Islet precursor cell (in vitro differentiated cells): Measurements from ENCODE around the gene RAVER1.
A peak's percentile ranks its signal among the peaks of the same experiment; 100 is the strongest.
"Not testable (repeated sequence)": the region's sequence is repeated elsewhere in the genome, so short reads cannot be mapped to it uniquely, and the experiment has no call there.

Source experiments
- DNase-seq: peaks from one replicate; pipeline ENCODE4 v3.0.0-alpha.2; 2018

RAVER1 gene, protein sequence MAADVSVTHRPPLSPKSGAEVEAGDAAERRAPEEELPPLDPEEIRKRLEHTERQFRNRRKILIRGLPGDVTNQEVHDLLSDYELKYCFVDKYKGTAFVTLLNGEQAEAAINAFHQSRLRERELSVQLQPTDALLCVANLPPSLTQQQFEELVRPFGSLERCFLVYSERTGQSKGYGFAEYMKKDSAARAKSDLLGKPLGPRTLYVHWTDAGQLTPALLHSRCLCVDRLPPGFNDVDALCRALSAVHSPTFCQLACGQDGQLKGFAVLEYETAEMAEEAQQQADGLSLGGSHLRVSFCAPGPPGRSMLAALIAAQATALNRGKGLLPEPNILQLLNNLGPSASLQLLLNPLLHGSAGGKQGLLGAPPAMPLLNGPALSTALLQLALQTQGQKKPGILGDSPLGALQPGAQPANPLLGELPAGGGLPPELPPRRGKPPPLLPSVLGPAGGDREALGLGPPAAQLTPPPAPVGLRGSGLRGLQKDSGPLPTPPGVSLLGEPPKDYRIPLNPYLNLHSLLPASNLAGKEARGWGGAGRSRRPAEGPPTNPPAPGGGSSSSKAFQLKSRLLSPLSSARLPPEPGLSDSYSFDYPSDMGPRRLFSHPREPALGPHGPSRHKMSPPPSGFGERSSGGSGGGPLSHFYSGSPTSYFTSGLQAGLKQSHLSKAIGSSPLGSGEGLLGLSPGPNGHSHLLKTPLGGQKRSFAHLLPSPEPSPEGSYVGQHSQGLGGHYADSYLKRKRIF

DNA sequence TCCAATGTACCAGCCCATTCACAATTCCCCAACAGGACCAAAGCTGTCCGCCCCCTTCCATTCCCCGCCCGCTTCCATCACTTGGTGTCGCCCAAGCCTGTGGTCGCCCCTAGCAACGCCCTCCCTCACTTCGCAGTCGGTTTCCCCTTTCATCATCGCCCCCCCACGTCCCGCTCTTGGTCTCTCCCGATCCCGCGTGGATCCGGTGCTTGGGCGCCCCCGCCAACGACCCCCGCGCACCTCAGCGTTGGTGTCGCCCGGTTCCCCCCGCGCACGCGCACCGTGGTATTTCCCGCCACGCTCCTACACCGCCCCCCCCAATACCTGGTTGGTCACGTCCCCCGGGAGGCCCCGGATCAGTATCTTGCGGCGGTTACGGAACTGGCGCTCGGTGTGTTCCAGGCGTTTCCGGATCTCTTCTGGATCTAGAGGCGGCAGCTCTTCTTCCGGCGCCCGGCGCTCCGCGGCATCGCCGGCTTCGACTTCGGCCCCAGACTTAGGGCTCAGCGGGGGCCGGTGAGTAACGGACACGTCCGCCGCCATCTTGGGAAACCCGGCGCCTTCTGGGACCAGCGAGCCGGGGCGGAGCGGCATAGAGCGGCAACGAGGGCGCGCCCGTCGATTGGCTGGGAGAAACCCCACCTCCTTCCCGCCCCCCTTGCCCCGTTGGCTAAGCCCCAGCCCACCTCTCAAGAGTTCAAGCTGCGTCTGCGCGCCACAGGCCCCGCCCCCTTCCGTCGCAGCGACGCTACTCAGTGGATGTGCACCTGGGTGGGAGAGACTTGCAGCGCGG, at the start of gene RAVER1:
TSS of gene RAVER1 (minus strand) at position 565 of the 793 bp plus-strand sequence. CDS start at position 543, 22 bp downstream.
- DNase-seq = peak; percentile 98

DNA sequence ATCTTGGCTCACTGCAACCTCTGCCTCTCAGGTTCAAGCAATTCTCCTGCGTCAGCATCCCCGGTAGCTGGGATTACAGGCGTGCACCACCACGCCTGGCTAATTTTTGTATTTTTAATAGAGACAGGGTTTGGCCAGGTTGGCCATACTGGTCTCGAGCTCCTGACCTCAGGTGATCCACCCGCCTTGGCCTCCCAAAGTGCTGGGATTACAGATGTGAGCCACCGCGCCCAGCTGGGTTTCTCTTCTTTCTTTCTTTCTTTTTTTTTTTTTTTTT, 49.8 kb upstream of the RAVER1 start:
- not testable (repeated sequence) for DNase-seq

DNA sequence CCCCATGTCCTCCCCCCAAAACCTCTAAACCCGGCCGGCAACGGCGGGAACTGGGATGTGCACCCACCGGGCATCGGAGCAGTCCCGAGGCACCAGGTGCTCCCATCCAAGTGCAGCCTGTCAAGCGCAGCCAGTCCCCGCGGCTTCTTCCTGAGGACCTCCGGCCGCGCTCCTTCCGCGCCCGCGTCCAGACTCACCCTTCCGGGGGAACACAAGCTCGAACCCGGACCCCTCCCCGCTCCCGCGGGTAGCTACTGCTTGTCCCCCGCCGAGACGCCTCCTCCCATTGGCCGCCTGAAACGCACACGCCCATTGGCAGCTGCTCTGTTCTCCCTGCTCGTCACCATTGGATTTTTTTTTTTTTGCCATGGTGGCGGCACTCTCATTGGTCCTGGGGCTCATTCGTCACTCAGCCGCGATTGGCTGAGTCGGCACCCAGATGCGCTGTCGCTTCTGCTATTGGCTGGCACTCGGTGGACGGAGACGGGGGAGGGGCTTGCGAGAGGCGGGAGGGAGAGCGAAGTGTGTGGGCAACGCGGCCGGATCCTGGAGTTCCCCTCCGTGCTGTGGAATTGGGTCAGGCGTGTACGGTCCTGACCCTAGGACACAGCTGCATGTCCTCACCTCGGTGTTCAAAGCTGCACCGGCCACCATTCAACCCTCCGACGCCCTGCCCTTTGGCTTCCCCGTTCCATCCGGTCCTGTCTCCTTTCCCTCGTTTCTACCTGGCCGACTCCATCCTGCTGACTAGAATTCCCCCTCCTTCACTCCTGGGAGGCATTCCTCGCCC, 47.2 kb upstream of the RAVER1 start, which contains the start of gene TYK2:
TSS of gene TYK2 (minus strand) at position 260 of the 790 bp plus-strand sequence. CDS start 2,166 bp downstream, outside the sequence.
- peak; percentile 99 for DNase-seq

DNA sequence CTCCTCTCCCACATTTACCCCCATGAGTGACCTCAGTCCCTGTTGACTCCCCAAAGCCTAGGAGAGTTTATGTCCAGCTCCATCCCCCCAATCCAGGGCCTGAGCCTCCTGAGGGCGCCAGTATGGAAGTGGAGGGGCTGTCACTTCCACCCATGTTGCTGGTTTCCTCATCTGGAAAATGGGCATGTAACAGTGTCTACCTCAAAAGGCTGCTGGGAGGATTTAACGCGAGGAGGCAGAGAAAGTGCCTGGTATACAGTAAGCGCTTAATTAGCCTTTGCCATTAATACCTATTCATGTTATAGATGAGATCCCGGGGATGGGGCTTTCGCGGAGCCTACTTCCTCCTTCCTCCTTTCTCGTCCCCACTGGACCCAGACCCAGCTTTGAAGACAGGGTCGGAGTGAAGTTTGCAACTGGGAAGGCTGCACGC, 46.6 kb upstream of the RAVER1 start:
- no peak for DNase-seq

DNA sequence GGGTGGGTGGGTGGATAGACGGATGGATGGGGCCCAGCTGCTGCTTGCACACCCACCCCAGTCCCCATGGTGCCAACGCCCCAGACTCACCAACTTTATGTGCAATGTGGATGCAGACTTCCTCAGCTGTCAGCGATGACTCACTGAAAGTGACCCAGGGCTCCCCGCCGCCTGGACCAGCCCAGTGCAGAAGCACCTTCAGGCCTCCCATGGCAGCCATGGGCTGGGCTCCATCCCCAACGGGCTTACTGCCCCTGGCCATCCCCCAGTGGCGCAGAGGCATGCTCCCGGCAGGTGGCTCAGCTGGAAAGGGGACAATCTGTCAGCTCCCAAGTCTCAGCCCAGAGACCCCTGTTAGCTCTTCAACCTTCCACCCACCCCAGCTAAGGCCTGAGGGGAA, 44.8 kb upstream of the RAVER1 start:
- no peak for DNase-seq

DNA sequence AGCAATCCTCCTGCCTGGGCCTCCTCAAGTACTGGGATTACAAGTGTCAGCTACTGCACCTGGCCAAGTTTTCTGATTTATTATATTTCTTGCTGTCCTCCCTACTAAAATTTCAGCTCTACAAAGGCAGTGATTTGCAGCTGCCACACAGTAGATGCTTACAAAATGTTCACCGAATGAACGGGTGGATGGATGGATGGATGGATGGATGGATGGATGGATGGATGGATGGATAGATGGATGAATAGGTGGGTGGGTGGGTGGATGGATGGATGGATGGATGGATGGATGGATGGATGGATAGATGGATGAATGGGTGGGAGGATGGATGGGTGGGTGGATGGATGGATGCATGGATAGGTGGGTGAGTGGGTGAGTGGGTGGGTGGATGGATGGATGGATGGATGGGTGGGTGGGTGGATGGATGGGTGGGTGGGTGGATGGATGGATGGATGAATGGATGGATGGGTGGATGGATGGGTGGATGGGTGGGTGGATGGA, 43.9 kb upstream of the RAVER1 start:
- not testable (repeated sequence) for DNase-seq

DNA sequence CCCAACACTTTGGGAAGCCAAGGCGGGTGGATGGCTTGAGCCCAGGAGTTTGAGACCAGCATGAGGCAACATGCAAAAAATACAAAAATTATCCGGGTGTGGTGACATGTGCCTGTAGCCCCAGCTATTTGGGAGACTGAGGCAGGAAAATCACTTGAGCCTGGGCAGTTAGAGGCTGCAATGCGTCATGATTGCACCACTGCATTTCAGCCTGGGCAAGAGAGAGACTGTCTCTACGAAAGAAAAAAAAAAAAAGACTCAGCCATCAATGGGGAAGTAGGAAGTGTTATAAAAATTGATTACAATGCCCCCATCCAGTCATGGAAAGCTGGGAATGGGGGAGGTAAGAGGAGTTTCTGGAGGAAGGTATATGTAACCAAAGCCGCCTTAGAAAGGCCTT, 41.6 kb upstream of the RAVER1 start:
- no peak for DNase-seq

DNA sequence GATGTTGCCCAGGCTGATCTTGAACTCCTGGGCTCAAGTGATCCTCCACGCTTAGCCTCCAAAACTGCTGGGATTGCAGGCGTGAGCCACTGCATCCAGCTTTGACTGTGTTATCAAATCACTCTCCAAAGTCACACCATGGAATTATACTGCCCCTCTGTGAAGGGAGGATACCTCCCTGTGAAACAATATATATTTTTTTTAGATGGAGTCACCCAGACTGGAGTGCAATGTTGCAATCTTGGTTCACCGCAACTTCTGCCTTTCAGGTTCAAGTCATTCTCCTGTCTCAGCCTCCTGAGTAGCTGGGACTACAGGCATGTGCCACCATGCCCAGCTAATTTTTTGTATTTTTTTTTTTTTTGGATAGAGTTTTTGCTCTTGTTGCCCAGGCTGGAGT, 39.4 kb upstream of the RAVER1 start:
- DNase-seq = no peak

DNA sequence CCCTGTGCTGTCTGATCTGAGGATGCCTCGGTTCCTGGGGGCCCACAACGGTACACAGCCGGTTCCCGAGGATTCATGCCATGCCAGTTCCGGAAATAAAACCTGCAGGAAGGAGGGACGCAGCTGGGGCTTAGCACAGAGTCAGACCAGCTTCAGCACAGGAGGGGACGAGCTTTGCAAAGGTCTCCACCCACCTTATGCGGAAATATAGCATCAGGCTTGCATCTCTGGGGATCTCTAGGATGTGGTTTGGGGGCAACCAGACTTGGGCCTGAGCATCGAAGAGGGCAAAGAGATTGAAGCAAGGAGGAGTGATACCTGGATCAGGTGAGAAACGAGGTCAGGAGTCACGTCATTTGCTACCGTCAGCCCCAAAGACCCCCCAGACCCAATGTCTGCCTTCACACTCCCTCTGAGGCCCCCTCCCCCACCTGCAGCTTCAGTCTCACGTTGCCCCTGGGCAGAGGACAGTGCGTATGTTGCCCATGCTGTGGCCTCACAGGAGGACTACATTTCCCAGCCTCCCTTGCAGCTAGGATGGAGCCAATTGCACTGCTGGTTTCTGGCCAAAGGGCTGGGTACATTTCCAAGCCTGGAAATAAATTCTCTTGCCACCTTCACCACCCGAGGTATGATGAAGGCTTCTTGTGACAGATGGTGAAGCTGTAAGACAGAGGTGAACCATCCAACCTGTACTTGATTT, 34.9 kb upstream of the RAVER1 start:
- DNase-seq = no peak

DNA sequence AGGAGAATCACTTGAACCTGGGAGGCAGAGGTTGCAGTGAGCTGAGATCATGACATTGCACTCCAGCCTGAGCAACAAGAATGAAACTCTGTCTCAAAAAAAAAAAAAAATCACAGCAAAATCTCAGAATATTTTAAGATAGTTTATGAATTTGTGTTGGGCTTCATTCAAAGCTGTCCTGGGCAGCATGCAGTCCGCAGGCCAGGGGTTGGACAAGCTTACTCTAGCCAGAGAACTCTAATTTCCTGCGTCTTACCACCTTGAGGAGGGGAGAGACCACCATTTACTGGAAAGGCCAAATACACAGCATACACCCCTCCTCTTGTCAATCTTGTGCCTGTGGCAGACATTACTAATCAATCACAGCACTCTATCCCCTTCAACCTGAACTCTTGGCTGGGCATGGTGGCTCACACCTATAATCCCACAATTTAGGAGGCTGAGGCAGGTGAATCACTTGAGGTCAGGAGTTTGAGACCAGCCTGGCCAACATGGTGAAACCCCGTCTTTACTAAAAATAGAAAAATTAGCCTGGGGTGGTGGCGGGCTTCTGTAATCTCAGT, 33.7 kb upstream of the RAVER1 start:
- DNase-seq = not testable (repeated sequence)

DNA sequence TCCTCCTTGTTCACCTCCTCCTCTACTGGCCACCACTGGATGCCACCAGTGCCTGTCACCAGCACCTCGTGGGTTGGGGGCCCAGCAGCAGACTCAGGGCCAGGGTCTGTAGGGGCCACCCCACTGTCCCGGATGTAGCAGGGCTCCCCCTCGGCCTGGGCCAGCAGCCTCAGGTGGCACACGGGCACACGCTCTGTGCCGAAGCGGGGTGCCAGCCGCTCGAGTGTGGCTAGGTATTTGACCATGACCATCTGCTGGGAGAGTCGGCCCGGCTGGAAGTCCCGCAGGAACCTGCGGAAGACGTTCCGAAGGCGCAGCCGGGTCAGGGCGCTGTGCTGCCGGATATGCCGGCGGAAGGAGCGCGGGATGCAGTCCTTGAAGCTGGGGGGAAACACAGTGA, 32.2 kb upstream of the RAVER1 start:
- DNase-seq = no peak

DNA sequence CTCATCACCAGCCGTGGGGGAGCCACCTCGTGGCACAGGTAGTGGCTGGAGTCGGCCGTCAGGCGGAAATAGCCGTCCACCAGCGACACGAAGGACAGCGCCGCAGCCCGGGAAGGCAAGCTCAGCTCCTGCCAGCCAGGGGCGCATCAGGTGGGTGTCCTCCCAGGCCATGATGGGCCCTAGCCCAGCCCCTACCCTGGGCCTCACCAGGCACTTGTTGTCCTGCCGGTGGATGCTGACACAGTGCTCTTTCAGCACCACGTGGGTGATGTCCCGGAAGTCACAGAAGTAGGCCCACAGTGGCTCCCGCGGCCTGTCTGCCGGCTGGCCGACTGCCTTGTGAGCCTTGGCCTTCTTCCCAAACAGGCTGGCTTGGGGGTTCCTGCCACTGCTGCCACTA, 31.3 kb upstream of the RAVER1 start:
- no peak for DNase-seq

DNA sequence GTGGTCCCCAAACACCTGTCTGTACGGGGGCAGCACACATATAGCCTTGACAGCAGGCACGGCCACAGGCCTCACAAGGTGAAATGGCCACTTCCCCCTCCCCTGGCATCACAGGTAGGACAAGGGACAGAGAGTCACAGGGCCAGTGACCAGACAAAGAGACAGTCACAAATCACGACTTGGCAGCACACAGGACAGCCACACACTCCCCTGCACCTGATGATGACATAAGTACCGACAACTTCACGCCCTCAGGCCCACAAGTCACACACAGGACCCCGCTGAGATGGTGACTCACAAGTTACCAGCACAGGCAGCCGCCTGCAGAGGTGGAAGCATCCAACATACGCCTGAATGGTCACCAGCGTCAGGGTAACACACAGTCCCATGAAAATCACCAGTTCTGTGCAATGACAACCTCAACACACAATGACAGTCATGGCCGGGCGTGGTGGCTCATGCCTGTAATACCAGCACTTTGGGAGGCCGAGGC, 30.5 kb upstream of the RAVER1 start:
- peak; percentile 71 for DNase-seq

DNA sequence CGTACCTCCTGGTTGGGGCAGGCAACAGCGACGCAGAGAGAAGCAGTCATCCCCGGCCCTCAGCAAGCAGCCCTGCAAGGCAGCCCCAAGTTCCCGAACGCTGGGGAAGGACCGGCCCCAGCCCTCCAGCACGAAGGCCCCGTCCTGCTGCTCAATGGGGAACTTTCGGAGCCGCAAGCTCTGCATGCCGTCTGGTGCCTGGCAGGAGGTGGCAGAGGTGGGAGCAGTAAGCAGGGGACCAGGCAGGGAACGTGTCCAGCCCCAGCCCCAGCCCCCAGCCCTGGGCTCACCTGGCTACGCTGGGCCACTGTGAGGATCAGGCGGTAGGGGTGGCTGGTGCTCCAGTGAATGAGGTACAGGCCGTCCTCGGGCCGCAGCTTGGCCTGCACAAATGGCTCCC, 28.9 kb upstream of the RAVER1 start:
- DNase-seq = no peak

DNA sequence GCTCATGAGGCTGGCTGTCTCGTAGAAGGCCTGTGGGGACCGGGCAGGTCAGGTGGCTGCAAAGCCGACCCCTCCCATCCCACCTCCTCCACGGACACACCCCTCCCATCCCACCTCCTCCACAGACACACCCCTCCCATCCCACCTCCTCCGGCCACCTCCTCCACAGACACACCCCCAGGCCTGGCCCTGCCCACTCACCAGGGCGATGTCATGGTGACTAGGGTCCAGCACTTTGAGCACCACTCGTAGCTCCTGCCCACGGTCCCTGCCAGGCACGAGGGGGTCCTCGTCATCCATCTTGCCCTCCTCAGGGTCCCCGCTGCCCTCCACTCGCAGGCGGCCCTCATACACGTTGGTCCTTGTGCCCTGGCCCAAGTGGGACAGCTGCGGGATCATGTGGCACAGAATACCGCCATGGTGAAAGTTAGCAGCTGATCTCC, 28.3 kb upstream of the RAVER1 start:
- no peak for DNase-seq

DNA sequence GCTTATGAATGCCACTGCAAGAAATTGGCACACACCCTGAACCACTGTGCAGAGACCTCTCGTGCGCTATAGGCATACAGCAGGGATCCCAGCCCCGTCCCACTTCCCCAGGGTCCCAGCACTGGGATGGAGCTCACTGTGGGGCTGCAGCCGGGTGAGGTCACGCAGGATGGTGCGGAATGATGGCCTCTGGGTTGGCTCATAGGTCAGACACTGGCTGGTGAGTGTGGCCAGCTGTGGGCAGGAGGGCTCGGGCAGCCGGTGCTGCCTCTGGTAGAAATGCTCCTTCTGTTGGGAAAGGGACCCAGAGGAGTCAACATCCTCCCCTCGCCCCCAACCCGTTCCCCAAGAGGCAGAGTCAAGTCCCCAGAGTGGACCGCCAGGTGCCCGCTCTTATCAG, 23.1 kb upstream of the RAVER1 start:
- DNase-seq = no peak

DNA sequence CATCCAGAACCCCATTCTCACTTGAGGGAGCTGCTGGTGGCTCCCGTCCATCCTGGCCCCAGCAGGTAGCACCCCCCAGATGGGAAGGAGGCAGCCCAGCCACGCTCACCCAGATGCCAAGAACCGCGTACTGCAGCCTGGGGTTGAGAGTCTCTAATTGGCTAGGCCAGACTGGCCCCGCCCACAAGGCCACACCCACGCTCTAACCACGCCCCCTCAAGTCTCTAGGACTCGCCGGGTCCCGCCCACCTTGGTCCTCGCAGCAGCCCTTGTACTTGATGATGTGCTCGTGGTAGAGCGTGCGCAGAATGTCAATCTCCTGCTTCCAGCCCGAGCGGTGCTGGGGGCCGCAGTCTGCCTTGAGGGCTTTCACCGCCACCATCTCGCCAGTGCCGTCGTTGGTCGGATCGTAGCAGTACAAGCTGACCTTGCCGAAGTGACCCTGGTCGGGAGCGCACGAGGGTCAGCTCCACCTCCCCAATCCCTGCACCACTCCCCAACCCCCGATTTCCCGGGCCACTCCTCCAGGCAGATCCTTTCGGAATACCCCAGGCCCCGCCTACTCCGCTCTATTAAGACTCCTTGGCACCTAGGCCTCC, 20.6 kb upstream of the RAVER1 start:
- DNase-seq = peak; percentile 96

DNA sequence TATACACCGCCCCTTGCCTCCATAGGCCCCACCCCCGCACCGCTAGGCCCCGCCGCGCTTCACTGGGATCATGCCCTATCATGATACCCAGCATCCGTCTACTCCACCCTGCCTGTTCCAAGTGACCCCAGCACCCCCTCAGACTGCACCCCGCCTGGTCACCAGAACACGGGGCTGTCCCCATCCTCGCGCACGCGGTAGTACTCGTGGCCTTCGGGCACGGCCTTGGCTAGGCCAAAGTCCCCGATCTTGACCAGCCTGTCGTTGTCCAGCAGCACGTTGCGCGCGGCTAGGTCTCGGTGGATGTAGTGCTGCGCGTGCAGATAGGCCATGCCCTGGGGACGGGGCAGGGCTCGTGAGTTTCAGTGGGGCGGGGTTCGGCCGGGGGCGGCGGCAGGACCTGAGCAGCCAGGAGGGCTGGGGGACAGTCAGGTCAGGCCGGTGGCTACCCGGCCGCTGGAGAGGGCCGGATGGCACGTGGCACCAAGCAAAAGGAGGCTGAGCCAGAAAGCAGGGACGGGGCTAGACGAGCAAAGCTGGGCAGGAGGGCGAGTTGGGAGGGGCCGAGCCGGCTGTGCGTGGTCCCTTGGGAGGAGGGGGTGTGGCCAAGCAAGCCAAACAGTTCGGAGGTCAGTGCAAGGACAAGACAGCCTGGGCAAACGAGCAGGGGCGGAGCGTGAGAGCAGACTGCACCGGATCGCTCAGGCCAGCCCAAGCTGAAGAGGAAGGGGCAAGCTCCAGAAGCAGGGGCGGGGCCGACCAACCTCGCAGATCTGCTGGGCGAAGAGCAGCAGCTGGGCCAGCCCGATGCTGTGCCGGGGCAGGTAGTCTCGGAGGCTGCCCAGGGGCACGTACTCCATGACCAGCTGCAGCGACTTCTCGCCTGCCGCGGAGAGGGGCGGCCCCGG, 19.7 kb upstream of the RAVER1 start:
- DNase-seq = peak; percentile 97

DNA sequence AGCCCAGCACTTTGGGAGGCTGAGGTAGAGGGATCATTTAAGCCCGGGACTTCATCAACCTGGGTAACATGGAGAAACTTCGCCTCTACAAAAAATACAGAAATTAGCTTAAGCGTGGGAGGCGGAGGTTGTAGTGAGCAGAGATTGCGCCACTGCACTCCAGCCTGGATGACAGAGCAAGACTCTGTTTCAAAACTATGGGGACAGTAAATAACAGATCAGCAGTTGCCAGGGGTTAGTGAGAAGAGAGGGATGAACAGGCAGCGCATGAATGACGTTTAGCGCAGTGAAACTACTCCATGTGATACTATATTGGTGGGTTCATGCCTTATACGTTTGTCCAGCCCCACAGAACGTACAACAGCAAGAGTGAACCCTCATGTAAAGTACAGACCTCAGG, 13.2 kb upstream of the RAVER1 start:
- DNase-seq = no peak

DNA sequence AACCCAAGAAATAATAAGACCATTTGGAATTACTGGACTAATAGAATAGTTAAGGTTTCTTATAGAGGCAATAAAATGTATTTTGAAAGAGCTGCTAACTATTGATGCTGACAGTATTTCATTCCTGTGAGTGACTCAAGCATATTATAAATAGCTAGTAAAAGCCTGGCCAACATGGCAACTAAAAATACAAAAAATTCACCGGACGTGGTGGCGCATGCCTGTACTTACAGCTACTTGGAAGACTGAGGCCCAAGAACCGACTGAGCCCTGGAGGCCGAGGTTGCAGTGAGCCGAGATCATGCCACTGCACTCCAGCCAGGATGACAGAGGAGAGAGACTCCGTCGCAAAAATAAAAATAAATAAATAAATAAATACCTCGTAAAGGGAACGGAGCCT, 11.5 kb upstream of the RAVER1 start:
- DNase-seq = no peak
